ENCODE results near the gene SAFB.

DNA sequence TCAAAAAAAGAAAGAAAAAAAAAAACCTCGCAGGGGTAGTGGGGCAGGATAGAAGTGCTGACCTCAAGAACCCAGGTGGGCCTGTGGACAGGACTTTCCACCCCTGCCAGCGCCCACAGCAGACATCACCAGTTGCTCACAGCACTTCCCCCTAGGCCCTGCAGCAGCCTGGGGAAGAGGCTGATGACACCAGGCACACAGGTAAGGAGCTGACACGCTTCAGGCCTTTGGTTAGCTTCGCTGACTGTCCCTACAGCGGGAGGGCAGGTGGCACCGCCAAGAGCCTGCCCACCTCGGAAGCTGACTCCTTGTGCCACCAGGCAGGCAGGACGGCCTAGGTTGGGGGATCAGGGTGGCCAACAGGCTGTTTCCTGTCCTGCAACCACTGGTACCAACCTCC is 88.1 kb downstream of the SAFB start:
- TF ChIP-seq TAF1 (CRISPR knock-in tag; IDR thresholded peaks at IDR 0.05) (no peak), FIP1L1 (IDR thresholded peaks at IDR 0.05; ENCODE audit: borderline replicate concordance, insufficient read depth, low read depth, low read length) (no peak), MAFF (IDR thresholded peaks at IDR 0.05; ENCODE audit: low read depth, low read length) (no peak)
- TF ChIP-seq, protein P1, sequence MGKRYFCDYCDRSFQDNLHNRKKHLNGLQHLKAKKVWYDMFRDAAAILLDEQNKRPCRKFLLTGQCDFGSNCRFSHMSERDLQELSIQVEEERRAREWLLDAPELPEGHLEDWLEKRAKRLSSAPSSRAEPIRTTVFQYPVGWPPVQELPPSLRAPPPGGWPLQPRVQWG (CRISPR knock-in tag; IDR thresholded peaks at IDR 0.05; ENCODE audit: borderline replicate concordance, low read depth): no peak
- TF ChIP-seq, protein P2, sequence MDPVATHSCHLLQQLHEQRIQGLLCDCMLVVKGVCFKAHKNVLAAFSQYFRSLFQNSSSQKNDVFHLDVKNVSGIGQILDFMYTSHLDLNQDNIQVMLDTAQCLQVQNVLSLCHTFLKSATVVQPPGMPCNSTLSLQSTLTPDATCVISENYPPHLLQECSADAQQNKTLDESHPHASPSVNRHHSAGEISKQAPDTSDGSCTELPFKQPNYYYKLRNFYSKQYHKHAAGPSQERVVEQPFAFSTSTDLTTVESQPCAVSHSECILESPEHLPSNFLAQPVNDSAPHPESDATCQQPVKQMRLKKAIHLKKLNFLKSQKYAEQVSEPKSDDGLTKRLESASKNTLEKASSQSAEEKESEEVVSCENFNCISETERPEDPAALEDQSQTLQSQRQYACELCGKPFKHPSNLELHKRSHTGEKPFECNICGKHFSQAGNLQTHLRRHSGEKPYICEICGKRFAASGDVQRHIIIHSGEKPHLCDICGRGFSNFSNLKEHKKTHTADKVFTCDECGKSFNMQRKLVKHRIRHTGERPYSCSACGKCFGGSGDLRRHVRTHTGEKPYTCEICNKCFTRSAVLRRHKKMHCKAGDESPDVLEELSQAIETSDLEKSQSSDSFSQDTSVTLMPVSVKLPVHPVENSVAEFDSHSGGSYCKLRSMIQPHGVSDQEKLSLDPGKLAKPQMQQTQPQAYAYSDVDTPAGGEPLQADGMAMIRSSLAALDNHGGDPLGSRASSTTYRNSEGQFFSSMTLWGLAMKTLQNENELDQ (CRISPR knock-in tag; IDR thresholded peaks at IDR 0.05; ENCODE audit: borderline replicate concordance): no peak
